ENCODE measurements around the gene SORL1. TPM values are rescaled to one million over a fixed set of nuclear protein-coding genes. Genes with fewer than 3 reads are reported as not detected.
A peak's percentile ranks its signal among the peaks of the same experiment; 100 is the strongest.

Gene SORL1
- total RNA-seq, 1 donor from 2014 or later = 11.3 TPM

DNA sequence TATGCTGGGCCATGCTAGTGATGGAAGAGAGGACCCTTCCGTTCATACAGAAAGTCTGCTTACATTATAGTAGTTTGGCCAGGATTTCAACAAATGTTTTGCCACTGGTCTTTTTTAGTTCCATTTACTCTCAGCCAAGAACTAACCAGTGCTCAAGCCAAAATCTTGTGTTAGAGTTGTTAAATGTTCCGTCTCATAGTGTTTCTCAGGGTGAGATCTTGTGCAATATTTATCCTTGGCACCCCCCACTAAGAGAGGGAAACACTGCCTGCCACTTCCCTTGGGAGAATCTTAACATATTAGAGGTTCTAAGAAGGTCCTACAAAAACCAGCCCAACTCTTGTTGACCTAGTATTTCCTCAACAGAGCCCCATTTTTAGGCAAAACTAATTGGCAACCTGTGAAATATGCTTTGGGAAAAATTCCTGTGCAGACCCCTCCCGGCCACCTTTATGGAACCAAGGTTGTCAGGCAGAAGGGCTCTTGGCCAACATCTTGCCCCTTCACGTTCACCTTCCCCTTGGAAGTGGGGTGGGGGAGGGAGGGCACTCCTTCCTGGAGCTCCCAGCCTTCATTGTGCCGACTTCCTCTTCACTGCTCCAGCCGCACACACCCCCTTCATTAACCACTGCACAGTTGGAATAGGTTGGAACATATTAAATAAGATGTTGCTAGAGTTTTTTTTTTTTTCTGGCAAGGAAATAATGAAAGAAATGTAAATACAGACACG is 173.8 kb downstream of the SORL1 start:
- Histone ChIP-seq H3K27me3 (ENCODE audit: control insufficient read depth, insufficient read depth, low read length) (no peaks in the 10 kb centered on the region), H3K4me3 (ENCODE audit: low read depth, low read length) (no peak overlapping the region), H3K36me3 (ENCODE audit: control insufficient read depth, insufficient read depth, low read length) (no peaks in the 10 kb centered on the region)
- TF ChIP-seq, protein P1, sequence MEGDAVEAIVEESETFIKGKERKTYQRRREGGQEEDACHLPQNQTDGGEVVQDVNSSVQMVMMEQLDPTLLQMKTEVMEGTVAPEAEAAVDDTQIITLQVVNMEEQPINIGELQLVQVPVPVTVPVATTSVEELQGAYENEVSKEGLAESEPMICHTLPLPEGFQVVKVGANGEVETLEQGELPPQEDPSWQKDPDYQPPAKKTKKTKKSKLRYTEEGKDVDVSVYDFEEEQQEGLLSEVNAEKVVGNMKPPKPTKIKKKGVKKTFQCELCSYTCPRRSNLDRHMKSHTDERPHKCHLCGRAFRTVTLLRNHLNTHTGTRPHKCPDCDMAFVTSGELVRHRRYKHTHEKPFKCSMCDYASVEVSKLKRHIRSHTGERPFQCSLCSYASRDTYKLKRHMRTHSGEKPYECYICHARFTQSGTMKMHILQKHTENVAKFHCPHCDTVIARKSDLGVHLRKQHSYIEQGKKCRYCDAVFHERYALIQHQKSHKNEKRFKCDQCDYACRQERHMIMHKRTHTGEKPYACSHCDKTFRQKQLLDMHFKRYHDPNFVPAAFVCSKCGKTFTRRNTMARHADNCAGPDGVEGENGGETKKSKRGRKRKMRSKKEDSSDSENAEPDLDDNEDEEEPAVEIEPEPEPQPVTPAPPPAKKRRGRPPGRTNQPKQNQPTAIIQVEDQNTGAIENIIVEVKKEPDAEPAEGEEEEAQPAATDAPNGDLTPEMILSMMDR (IDR thresholded peaks at IDR 0.05; ENCODE audit: insufficient read depth, low read length, severe bottlenecking) = no peak
- DNase-seq (ENCODE audit: low read depth) = no peak
- no peak for FAIRE-seq

- DNase-seq (ENCODE audit: low read depth) = peak; percentile 4
- TF ChIP-seq, protein P1 (IDR thresholded peaks at IDR 0.05; ENCODE audit: insufficient read depth, low read length, severe bottlenecking) = no peak
- Histone ChIP-seq H3K27me3 (ENCODE audit: control insufficient read depth, insufficient read depth, low read length) (no peaks in the 10 kb centered on the region), H3K36me3 (ENCODE audit: control insufficient read depth, insufficient read depth, low read length) (no peaks in the 10 kb centered on the region), H3K4me3 (ENCODE audit: low read depth, low read length) (no peak overlapping the region)
- no peak for FAIRE-seq
Observed at GRCh38 chr11:121626507-121626875, 174.4 kb downstream of the SORL1 start.

DNA sequence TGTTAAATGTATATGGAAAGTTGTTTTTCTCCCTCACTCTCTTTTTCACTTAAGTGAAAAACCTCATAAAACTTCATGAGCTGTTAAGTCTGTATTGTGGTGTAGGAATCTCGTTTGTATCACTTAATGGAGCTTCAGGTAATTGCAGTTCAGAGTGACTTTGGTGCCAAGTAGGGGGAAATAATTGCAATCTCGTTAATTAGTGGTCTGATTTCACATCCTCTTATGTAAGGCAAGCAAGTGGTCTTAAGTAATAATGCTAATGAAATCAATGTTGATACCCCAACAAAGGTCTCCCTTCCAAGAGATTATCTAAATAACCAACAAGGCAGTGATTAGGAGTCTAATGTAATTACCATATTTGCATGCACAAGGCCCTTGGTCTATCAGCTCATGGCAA is 174.9 kb downstream of the SORL1 start:
- no peak for DNase-seq (ENCODE audit: low read depth)
- no peaks in the 10 kb centered on the region for H3K36me3 ChIP-seq (ENCODE audit: control insufficient read depth, insufficient read depth, low read length)

DNA sequence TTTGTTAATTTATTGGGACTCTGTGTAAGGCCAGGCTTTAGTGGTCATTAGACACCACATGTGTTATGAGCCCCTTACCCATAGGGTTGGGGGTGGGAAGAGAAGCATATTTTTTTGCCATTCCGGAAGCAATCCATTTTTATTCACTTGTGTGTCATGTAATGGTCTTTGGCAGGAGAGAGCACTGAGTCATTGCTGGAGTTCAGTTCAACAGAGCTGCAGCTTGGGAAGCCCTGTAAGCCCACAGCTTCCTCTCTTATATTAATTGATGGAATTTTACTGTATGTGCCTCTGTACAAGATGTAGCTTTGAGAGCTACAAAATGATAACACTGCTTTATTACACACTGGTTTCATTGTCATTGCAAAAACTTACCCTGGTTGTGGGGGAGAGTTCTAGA is 177.9 kb downstream of the SORL1 start:
- DNase-seq (ENCODE audit: low read depth) = peak; percentile 67
- Histone ChIP-seq H3K4me3 (ENCODE audit: low read depth, low read length) (no peak overlapping the region), H3K36me3 (ENCODE audit: control insufficient read depth, insufficient read depth, low read length) (no peaks in the 10 kb centered on the region), H3K27me3 (ENCODE audit: control insufficient read depth, insufficient read depth, low read length) (no peaks in the 10 kb centered on the region)
- no peak for FAIRE-seq
- TF ChIP-seq, protein P1 (IDR thresholded peaks at IDR 0.05; ENCODE audit: insufficient read depth, low read length, severe bottlenecking) = no peak

More for the DNA sequence above, 174.9 kb downstream of the SORL1 start:
- no peaks in the 10 kb centered on the region for H3K27me3 ChIP-seq (ENCODE audit: control insufficient read depth, insufficient read depth, low read length)
- no peak overlapping the region for H3K4me3 ChIP-seq (ENCODE audit: low read depth, low read length)
- TF ChIP-seq, protein P1 (IDR thresholded peaks at IDR 0.05; ENCODE audit: insufficient read depth, low read length, severe bottlenecking) = no peak
- FAIRE-seq = no peak

- Histone ChIP-seq H3K36me3 (ENCODE audit: control insufficient read depth, insufficient read depth, low read length) (no peaks in the 10 kb centered on the region), H3K27me3 (ENCODE audit: control insufficient read depth, insufficient read depth, low read length) (no peaks in the 10 kb centered on the region), H3K4me3 (ENCODE audit: low read depth, low read length) (no peak overlapping the region)
- TF ChIP-seq, protein P1 (IDR thresholded peaks at IDR 0.05; ENCODE audit: insufficient read depth, low read length, severe bottlenecking) = no peak
- DNase-seq (ENCODE audit: low read depth) (no peak), FAIRE-seq (no peak)
Observed at GRCh38 chr11:121631456-121631855, 179.3 kb downstream of the SORL1 start.

DNA sequence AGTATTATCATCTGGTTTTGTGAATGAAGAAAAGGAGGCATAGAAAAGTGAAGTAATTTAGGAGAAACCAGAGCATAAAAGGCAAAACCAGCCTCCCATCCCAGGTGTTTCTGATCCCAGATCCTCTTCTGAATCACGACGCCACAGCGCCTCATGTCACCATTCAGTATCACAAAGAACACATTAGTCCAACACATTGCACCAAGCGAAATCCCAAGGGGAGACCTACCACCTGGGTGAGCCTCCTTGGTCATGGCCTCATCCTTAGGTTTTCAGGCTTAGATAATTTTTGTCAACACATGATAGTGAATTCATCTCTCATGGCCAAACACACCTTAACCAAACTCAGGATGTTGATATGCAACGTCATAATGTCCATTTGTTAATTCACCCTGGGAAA is 182.2 kb downstream of the SORL1 start:
- Histone ChIP-seq H3K36me3 (ENCODE audit: control insufficient read depth, insufficient read depth, low read length) (no peaks in the 10 kb centered on the region), H3K27me3 (ENCODE audit: control insufficient read depth, insufficient read depth, low read length) (no peaks in the 10 kb centered on the region), H3K4me3 (ENCODE audit: low read depth, low read length) (no peak overlapping the region)
- TF ChIP-seq, protein P1 (IDR thresholded peaks at IDR 0.05; ENCODE audit: insufficient read depth, low read length, severe bottlenecking) = no peak
- no peak for DNase-seq (ENCODE audit: low read depth)
- peak; percentile 94 for FAIRE-seq
